IMR-90 (cell line): ENCODE measurements around the gene FARP1. TPM values are rescaled to one million over a fixed set of nuclear protein-coding genes. Genes with fewer than 3 reads are reported as not detected.

Experiments
- ATAC-seq: fragments of 200-7000 bp; cut with Tn5 transposase; 2 replicates; pipeline ENCODE4 v1.9.1; 2020; ENCODE audit warnings: low read depth, mild to moderate bottlenecking, moderate library complexity
- BruUV-seq: library from RNA; stranded (reverse); fragments of 400-500 nt; replicated peaks from 2 replicates; lab custom pipeline; 2021; lab: Mats Ljungman, UMichigan
- CTCF ChIA-PET: fragments of 300-600 bp; formaldehyde crosslinking; extraction: SDS; loops from one replicate; lab custom pipeline; 2021; ENCODE audit warnings: antibody characterized with exemption; lab: Yijun Ruan, JAX
- POLR2A ChIA-PET: fragments of 300-600 bp; sonication (Branson Sonifier 250); formaldehyde crosslinking; loops from one replicate; lab custom pipeline; 2022; ENCODE audit warnings: antibody characterized with exemption; ENCODE audit not compliant: unreplicated experiment; lab: Charles Lee
- DNase-seq: peaks from one replicate; pipeline ENCODE4 v3.0.0; 2013
- H2AFZ ChIP-seq: replicated peaks from 2 replicates; pipeline ENCODE3; 2013; ENCODE audit warnings: low read length, mild to moderate bottlenecking; ENCODE audit not compliant: poor library complexity
- H2AK5ac ChIP-seq: 2 replicates; pipeline ENCODE4 v1.6.1; 2013; ENCODE audit warnings: low read depth, low read length, inconsistent platforms
- H2AK9ac ChIP-seq: replicated peaks from 2 replicates; pipeline ENCODE3; 2013; ENCODE audit warnings: mild to moderate bottlenecking, low read depth, low read length, moderate library complexity; ENCODE audit not compliant: poor library complexity
- H2BK120ac ChIP-seq: 2 replicates; pipeline ENCODE4 v1.6.1; 2013; ENCODE audit warnings: low read depth, low read length, inconsistent platforms
- H2BK15ac ChIP-seq: 3 replicates; pipeline ENCODE4 v1.6.1; 2013; ENCODE audit warnings: low read depth, low read length, inconsistent platforms
- H2BK20ac ChIP-seq: 2 replicates; pipeline ENCODE4 v1.6.1; 2013; ENCODE audit warnings: low read depth, mild to moderate bottlenecking, inconsistent platforms, low read length, moderate library complexity
- H2BK5ac ChIP-seq: 2 replicates; pipeline ENCODE4 v1.6.1; 2013; ENCODE audit warnings: mild to moderate bottlenecking, low read depth, low read length, inconsistent platforms; ENCODE audit not compliant: poor library complexity, severe bottlenecking
- H3K14ac ChIP-seq: replicated peaks from 2 replicates; pipeline ENCODE4 v1.6.1; 2013; ENCODE audit warnings: low read depth, low read length, inconsistent platforms
- H3K18ac ChIP-seq: 2 replicates; pipeline ENCODE4 v1.6.1; 2013; ENCODE audit warnings: low read depth, low read length, control low read depth
- H3K23ac ChIP-seq: 2 replicates; pipeline ENCODE4 v1.6.1; 2013; ENCODE audit warnings: low read depth, low read length, inconsistent platforms
- H3K27ac ChIP-seq: 2 replicates; pipeline ENCODE4 v1.5.1; 2013; ENCODE audit warnings: mild to moderate bottlenecking, control low read depth, low read length; ENCODE audit not compliant: insufficient read depth
- H3K27me3 ChIP-seq: 2 replicates; pipeline ENCODE4 v1.6.1; 2013; ENCODE audit warnings: low read length; ENCODE audit not compliant: control insufficient read depth, insufficient read depth
- H3K36me3 ChIP-seq: 2 replicates; pipeline ENCODE4 v1.6.1; 2013; ENCODE audit warnings: low read length, mixed read lengths; ENCODE audit not compliant: control insufficient read depth, insufficient read depth
- H3K4ac ChIP-seq: 2 replicates; pipeline ENCODE4 v1.6.1; 2013; ENCODE audit warnings: low read depth, low read length, inconsistent platforms
- H3K4me1 ChIP-seq: 2 replicates; pipeline ENCODE4 v1.6.1; 2013; ENCODE audit warnings: low read length, mixed read lengths; ENCODE audit not compliant: control insufficient read depth, insufficient read depth
- H3K4me2 ChIP-seq: 2 replicates; pipeline ENCODE4 v1.6.1; 2013; ENCODE audit warnings: low read depth, mild to moderate bottlenecking, control low read depth, low read length, moderate library complexity
- H3K4me3 ChIP-seq: 2 replicates; pipeline ENCODE4 v1.5.1; 2013; ENCODE audit warnings: low read depth, mild to moderate bottlenecking, control low read depth, low read length, moderate library complexity; ENCODE audit not compliant: insufficient read depth
- H3K56ac ChIP-seq: 2 replicates; pipeline ENCODE4 v1.6.1; 2013; ENCODE audit warnings: low read length, inconsistent platforms; ENCODE audit not compliant: insufficient read depth; ENCODE audit errors: extremely low read depth
- H3K79me1 ChIP-seq, 2 experiments: 2 replicates each; pipeline ENCODE4 v1.6.1; 2013; ENCODE audit warnings: low read length in 2 of 2, inconsistent platforms in 1 of 2, low read depth in 1 of 2
- H3K9ac ChIP-seq: 2 replicates; pipeline ENCODE4 v1.6.1; 2013; ENCODE audit warnings: low read depth, low read length, control low read depth
- H3K9me1 ChIP-seq: 2 replicates; pipeline ENCODE4 v1.6.1; 2013; ENCODE audit warnings: low read length, inconsistent platforms; ENCODE audit not compliant: insufficient read depth
- H3K9me3 ChIP-seq: 2 replicates; pipeline ENCODE4 v1.6.1; 2013; ENCODE audit warnings: low read length; ENCODE audit not compliant: control insufficient read depth, insufficient read depth
- H4K20me1 ChIP-seq: 2 replicates; pipeline ENCODE4 v1.6.1; 2013; ENCODE audit warnings: low read length, inconsistent platforms; ENCODE audit not compliant: insufficient read depth
- H4K5ac ChIP-seq: 2 replicates; pipeline ENCODE4 v1.6.1; 2013; ENCODE audit warnings: mild to moderate bottlenecking, low read depth, low read length, control low read depth
- H4K8ac ChIP-seq, 2 experiments: 2 replicates each; pipeline ENCODE4 v1.6.1; 2013; ENCODE audit warnings: low read depth in 2 of 2, low read length in 2 of 2, control low read depth in 1 of 2, inconsistent platforms in 1 of 2
- H4K91ac ChIP-seq: 2 replicates; pipeline ENCODE4 v1.6.1; 2013; ENCODE audit warnings: low read depth, low read length, inconsistent platforms; ENCODE audit not compliant: insufficient read depth
- CEBPB ChIP-seq: IDR thresholded peaks from 2 replicates; pipeline ENCODE4 v1.6.1; 2012; ENCODE audit warnings: low read depth, low read length, improper control_type of control experiment
- MAFK ChIP-seq: IDR thresholded peaks from 2 replicates; pipeline ENCODE4 v1.6.1; 2012; ENCODE audit warnings: low read depth, low read length, improper control_type of control experiment
- NFE2L2 ChIP-seq: fragments of 150-350 bp; IDR thresholded peaks from 2 replicates; pipeline ENCODE4 v1.6.1; 2016; ENCODE audit warnings: low read depth, mild to moderate bottlenecking, low read length
- RFX5 ChIP-seq: IDR thresholded peaks from 2 replicates; pipeline ENCODE4 v1.8.0; 2012; ENCODE audit warnings: low read depth, mild to moderate bottlenecking, low read length, moderate library complexity
- WGBS, 2 experiments: methylation state at CpG; one replicate each; pipeline versions ENCODE4 v1.1.5 to v1.1.7; 2013; ENCODE audit warnings: missing lambda C conversion rate in 2 of 2; ENCODE audit not compliant: insufficient read length in 1 of 2; ENCODE audit errors: extremely low coverage in 2 of 2; 5-methylcytosine and 5-hydroxymethylcytosine counted together
- dilution Hi-C: fragments of 300-500 bp; cut with HindIII; formaldehyde crosslinking; loops from one replicate; pipeline ENCODE4 v1.14.3; 2018; ENCODE audit warnings: low sequenced_read_pairs; ENCODE audit not compliant: unreplicated experiment
- in situ Hi-C: fragments of 300-500 bp; cut with MboI; formaldehyde crosslinking; loops from 3 replicates; pipeline ENCODE4 v1.14.3; 2019; ENCODE audit warnings: low sequenced_read_pairs, inconsistent platforms, mixed read lengths
- intact Hi-C: fragments of 100-400 bp; cut with micrococcal nuclease; formaldehyde crosslinking; loops from 2 replicates; pipeline ENCODE4 v1.10.0; 2022
- polyA plus RNA-seq, 3 experiments: library from polyadenylated mRNA; depleted of rRNA; stranded (reverse); fragments of >200 nt; gene quantifications; 2 replicates each; pipeline ENCODE4 v1.2.3, GENCODE V29; 2012; ENCODE audit warnings: low replicate concordance in 1 of 3
- total RNA-seq: library from RNA; depleted of rRNA; stranded (reverse); fragments of >200 nt; gene quantifications from 2 replicates; pipeline ENCODE4 v1.2.3, GENCODE V29; 2012

Gene FARP1
- total and polyA plus RNA-seq, 2 of the 4 experiments (the other 2 are of a cell fraction), result 39.6 to 57.0 TPM

GRCh38 chr13:98184792-98185191, 41.9 kb downstream of the FARP1 start:
- no peak overlapping the region for H2BK15ac ChIP-seq
- no peak overlapping the region for H2BK120ac ChIP-seq
- H3K36me3 ChIP-seq, result peaks cover 2% of the 10 kb centered on the region
- H2AK9ac ChIP-seq, result no peak overlapping the region
- no peak overlapping the region for H2BK5ac ChIP-seq
- DNase-seq, result peak; percentile 68
- no peak overlapping the region for H3K4me3 ChIP-seq
- H4K91ac ChIP-seq, result no peak overlapping the region
- no peak overlapping the region for H2AK5ac ChIP-seq
- ChIA-PET CTCF (no interaction called here), POLR2A (no interaction called here)
- H3K18ac ChIP-seq, result no peak overlapping the region
- WGBS, 2 experiments, result no CpG with 5 or more reads among the region's 1 CpG
- H3K4ac ChIP-seq, result no peak overlapping the region
- no peak overlapping the region for H3K27ac ChIP-seq
- no peak overlapping the region for H3K23ac ChIP-seq
- no TSS peak for BruUV-seq
- no peak overlapping the region for H2AFZ ChIP-seq
- intact Hi-C loops (loop anchor here (1.0 kb wide), 1 partner anchor 11 kb away; no protein-coding TSS in a partner anchor), dilution Hi-C loops (no loop called here), in situ Hi-C loops (no loop called here)
- H3K56ac ChIP-seq, result no peak overlapping the region
- H3K14ac ChIP-seq, result no peak overlapping the region
- H3K4me1 ChIP-seq, result peaks cover 19% of the 10 kb centered on the region
- H3K27me3 ChIP-seq, result no peaks in the 10 kb centered on the region
- H3K9me3 ChIP-seq, result no peaks in the 10 kb centered on the region
- no peak for ATAC-seq
- no peak overlapping the region for H2BK20ac ChIP-seq
- peaks cover 37% of the 10 kb centered on the region for H4K20me1 ChIP-seq
- peaks cover 35 to 74% of the 10 kb centered on the region in 2 experiments for H3K79me1 ChIP-seq
- H4K8ac ChIP-seq, result no peak overlapping the region
- TF ChIP-seq MAFK (0 out of 2 replicates have a peak, but pooled peaks have one; percentile 29), RFX5 (no peak), CEBPB (peak; percentile 20; the same call in 1 of the 2 replicates), NFE2L2 (no peak)
- H3K9ac ChIP-seq, result no peak overlapping the region
- H4K5ac ChIP-seq, result no peak overlapping the region
- H3K4me2 ChIP-seq, result no peak overlapping the region
- peaks cover 26% of the 10 kb centered on the region for H3K9me1 ChIP-seq
